Sigmoid colon (tissue), 3 donors: ENCODE results near the gene RAB3IL1.

Experiments
- CTCF ChIP-seq, 4 experiments: fragments of 450-650 bp in 3 of 4; fragments of 200-600 bp in 1 of 4; IDR thresholded peaks; one replicate each; pipeline ENCODE4 v1.5.1; 2016 to 2019; ENCODE audit warnings: antibody characterized with exemption in 4 of 4, mild to moderate bottlenecking in 3 of 4, moderate library complexity in 2 of 4
- POLR2A ChIP-seq, 2 donors: fragments of 450-650 bp; IDR thresholded peaks; one replicate each; pipeline ENCODE4 v1.6.1; 2016; ENCODE audit warnings: antibody characterized with exemption in 2 of 2, mild to moderate bottlenecking in 2 of 2, moderate library complexity in 2 of 2

- no peak for TF ChIP-seq CTCF (IDR thresholded peaks at IDR 0.05)
- TF ChIP-seq POLR2A (IDR thresholded peaks at IDR 0.05), result no peak
These were observed 34.5 kb downstream of the RAB3IL1 start for GRCh38 chr11:61882879-61883278.
